Left lung (tissue), 10 donors: ENCODE data around the gene PARN. TPM values are rescaled to one million over a fixed set of nuclear protein-coding genes. Genes with fewer than 3 reads are reported as not detected.
A peak's percentile ranks its signal among the peaks of the same experiment; 100 is the strongest.
"Not testable (repeated sequence)": the region's sequence is repeated elsewhere in the genome, so short reads cannot be mapped to it uniquely, and the experiment has no call there.

Experiments used
- ATAC-seq: fragments of 200-7000 bp; cut with Tn5 transposase; one replicate; pipeline ENCODE4 v1.9.1; 2020; ENCODE audit warnings: moderate library complexity
- DNase-seq, 4 donors: peaks; one replicate each; pipeline ENCODE4 v3.0.0-alpha.2; 2013 to 2020
- H3K27ac ChIP-seq, 2 donors: fragments of 200-600 bp; sonication (generic) in 1 of 2; one replicate each; pipeline versions ENCODE4 v1.5.0 to v1.8.0; 2020 to 2021
- H3K27me3 ChIP-seq, 2 donors: fragments of 200-600 bp; sonication (generic) in 1 of 2; one replicate each; pipeline versions ENCODE4 v1.5.0 to v1.8.0; 2020 to 2021
- H3K36me3 ChIP-seq, 2 donors: fragments of 200-600 bp; sonication (generic) in 1 of 2; one replicate each; pipeline versions ENCODE4 v1.5.0 to v1.8.0; 2020 to 2021
- H3K4me1 ChIP-seq, 2 donors: fragments of 200-600 bp; one replicate each; pipeline ENCODE4 v1.8.0; 2021
- H3K4me3 ChIP-seq, 2 donors: fragments of 200-600 bp; sonication (generic) in 1 of 2; one replicate each; pipeline versions ENCODE4 v1.5.0 to v1.8.0; 2020 to 2021; ENCODE audit warnings: mild to moderate bottlenecking in 1 of 2
- H3K9me3 ChIP-seq, 2 donors: fragments of 200-600 bp; sonication (generic) in 1 of 2; one replicate each; pipeline versions ENCODE4 v1.5.0 to v1.8.0; 2020 to 2021
- CTCF ChIP-seq, 2 donors: fragments of 200-600 bp; sonication (generic) in 1 of 2; IDR thresholded peaks; one replicate each; pipeline versions ENCODE4 v1.5.0 to v1.8.0; 2021; ENCODE audit warnings: antibody characterized with exemption in 2 of 2
- intact Hi-C, 2 donors: fragments of 100-400 bp; cut with DNase I; formaldehyde crosslinking; loops; one replicate each; pipeline versions ENCODE4 v1.11.2 to v1.14.2; 2022
- polyA plus RNA-seq, 6 donors: library from polyadenylated mRNA; unstranded; fragments of 120-200 nt; gene quantifications; one replicate each; pipeline ENCODE4 v1.2.1, GENCODE V29; 2013; ENCODE audit not compliant: insufficient read length in 6 of 6
- total RNA-seq, 2 donors: library from RNA; stranded (reverse); fragmentation: NEBNext Ultra II Directional; extraction: Animal tissue kit (Norgen Biotek cat#: 25700); gene quantifications; one replicate each; pipeline ENCODE4 v1.2.1, GENCODE V29; 2021
- donor health status: DM: no; HTN: yes; CAD: no.
- donor health status: DM: no; HTN: no; CAD: no.

The PARN gene
- total and polyA plus RNA-seq, 8 donors, result 26.9 to 37.9 (median 27.7) TPM

GRCh38 chr16:14448879-14449278, 181.2 kb downstream of the PARN start:
- H3K36me3 ChIP-seq, result peaks cover 0 to 13% of the 10 kb centered on the region in 2 donors
- no peaks in the 10 kb centered on the region for H3K9me3 ChIP-seq
- DNase-seq (no peak), ATAC-seq (no peak)
- H3K27ac ChIP-seq, result no peak overlapping the region
- no peak overlapping the region for H3K4me3 ChIP-seq
- intact Hi-C loops, result no loop called here
- peaks cover 7% of the 10 kb centered on the region in 2 donors for H3K4me1 ChIP-seq
- no peak for TF ChIP-seq CTCF (IDR thresholded peaks at IDR 0.05)
- H3K27me3 ChIP-seq, result no peaks in the 10 kb centered on the region

GRCh38 chr16:14447783-14448182, 182.3 kb downstream of the PARN start:
- no peak for TF ChIP-seq CTCF (IDR thresholded peaks at IDR 0.05)
- Histone ChIP-seq H3K4me1 (peaks cover 7% of the 10 kb centered on the region in 2 donors), H3K9me3 (no peaks in the 10 kb centered on the region), H3K4me3 (no peak overlapping the region), H3K27ac (no peak overlapping the region), H3K27me3 (no peaks in the 10 kb centered on the region), H3K36me3 (peaks cover 0 to 13% of the 10 kb centered on the region in 2 donors)
- intact Hi-C loops, result no loop called here
- no peak for ATAC-seq
- no peak for DNase-seq

GRCh38 chr16:14446796-14447195, 183.3 kb downstream of the PARN start:
- Histone ChIP-seq H3K27ac (no peak overlapping the region), H3K4me3 (no peak overlapping the region), H3K36me3 (peaks cover 0 to 13% of the 10 kb centered on the region in 2 donors), H3K27me3 (no peaks in the 10 kb centered on the region), H3K9me3 (no peaks in the 10 kb centered on the region), H3K4me1 (peaks cover 7% of the 10 kb centered on the region in 2 donors)
- intact Hi-C loops, result no loop called here
- ATAC-seq (no peak), DNase-seq (no peak)
- TF ChIP-seq CTCF (IDR thresholded peaks at IDR 0.05), result no peak

- intact Hi-C loops, result no loop called here
- H3K4me3 ChIP-seq, result no peak overlapping the region
- H3K27ac ChIP-seq, result no peak overlapping the region
- peaks cover 0 to 13% of the 10 kb centered on the region in 2 donors for H3K36me3 ChIP-seq
- no peak for ATAC-seq
- DNase-seq, result no peak
- H3K9me3 ChIP-seq, result no peaks in the 10 kb centered on the region
- TF ChIP-seq CTCF (IDR thresholded peaks at IDR 0.05), result no peak
- H3K4me1 ChIP-seq, result peaks cover 7% of the 10 kb centered on the region in 2 donors
- no peaks in the 10 kb centered on the region for H3K27me3 ChIP-seq
Measured at GRCh38 chr16:14445937-14446715, 183.9 kb downstream of the PARN start.

- no peak overlapping the region for H3K27ac ChIP-seq
- no peak for TF ChIP-seq CTCF (IDR thresholded peaks at IDR 0.05)
- H3K36me3 ChIP-seq, result peaks cover 0 to 13% of the 10 kb centered on the region in 2 donors
- intact Hi-C loops, result no loop called here
- no peak for ATAC-seq
- no peak for DNase-seq
- H3K4me1 ChIP-seq, result peaks cover 7% of the 10 kb centered on the region in 2 donors
- H3K9me3 ChIP-seq, result no peaks in the 10 kb centered on the region
- no peak overlapping the region for H3K4me3 ChIP-seq
- no peaks in the 10 kb centered on the region for H3K27me3 ChIP-seq
Measured at GRCh38 chr16:14444979-14445810, 184.9 kb downstream of the PARN start.

GRCh38 chr16:14441533-14441932, 188.5 kb downstream of the PARN start:
- H3K4me1 ChIP-seq, H3K27ac ChIP-seq, intact Hi-C loops, H3K4me3 ChIP-seq, H3K9me3 ChIP-seq, H3K27me3 ChIP-seq: not testable (repeated sequence)
- H3K36me3 ChIP-seq, result peaks cover 0 to 16% of the 10 kb centered on the region in 2 donors
- DNase-seq (peak in 1 of 4 donors; percentile 18), ATAC-seq (peak; percentile 62)
